ENCODE data around the gene WDR86.

DNA sequence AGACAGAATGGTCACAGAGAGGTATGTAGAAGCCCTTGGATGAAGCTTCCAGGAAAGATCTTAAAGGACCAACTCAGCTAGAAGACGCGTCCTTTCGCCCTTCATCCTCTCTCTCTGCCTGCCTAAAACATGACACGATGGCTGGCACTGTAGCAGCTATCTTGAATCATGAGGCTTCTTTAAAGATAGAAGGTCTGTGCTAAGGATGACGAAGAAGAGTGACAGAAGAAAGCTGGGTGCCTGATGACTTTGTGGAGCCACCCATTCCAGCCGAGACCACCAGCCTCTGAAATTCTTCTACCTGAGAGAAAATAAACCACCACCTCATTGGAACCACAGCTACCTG lies 25.5 kb downstream of the WDR86 start:
- TF ChIP-seq, protein P1, sequence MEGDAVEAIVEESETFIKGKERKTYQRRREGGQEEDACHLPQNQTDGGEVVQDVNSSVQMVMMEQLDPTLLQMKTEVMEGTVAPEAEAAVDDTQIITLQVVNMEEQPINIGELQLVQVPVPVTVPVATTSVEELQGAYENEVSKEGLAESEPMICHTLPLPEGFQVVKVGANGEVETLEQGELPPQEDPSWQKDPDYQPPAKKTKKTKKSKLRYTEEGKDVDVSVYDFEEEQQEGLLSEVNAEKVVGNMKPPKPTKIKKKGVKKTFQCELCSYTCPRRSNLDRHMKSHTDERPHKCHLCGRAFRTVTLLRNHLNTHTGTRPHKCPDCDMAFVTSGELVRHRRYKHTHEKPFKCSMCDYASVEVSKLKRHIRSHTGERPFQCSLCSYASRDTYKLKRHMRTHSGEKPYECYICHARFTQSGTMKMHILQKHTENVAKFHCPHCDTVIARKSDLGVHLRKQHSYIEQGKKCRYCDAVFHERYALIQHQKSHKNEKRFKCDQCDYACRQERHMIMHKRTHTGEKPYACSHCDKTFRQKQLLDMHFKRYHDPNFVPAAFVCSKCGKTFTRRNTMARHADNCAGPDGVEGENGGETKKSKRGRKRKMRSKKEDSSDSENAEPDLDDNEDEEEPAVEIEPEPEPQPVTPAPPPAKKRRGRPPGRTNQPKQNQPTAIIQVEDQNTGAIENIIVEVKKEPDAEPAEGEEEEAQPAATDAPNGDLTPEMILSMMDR (conservative IDR thresholded peaks at IDR 0.05; ENCODE audit: low read depth, low read length) = no peak
- no peak for TF ChIP-seq EZH2 (IDR thresholded peaks at IDR 0.05; ENCODE audit: borderline replicate concordance, low read depth, low read length, poor library complexity, severe bottlenecking)

Data from A673 (cell line).